Coronary artery (tissue), 2 donors: ENCODE measurements around the gene MAGEF1.
A peak's percentile ranks its signal among the peaks of the same experiment; 100 is the strongest.

Experiments used
- DNase-seq: peaks from one replicate; pipeline ENCODE4 v3.0.0-alpha.2; 2017; ENCODE audit warnings: low spot score
- H3K27ac ChIP-seq, 2 donors: fragments of 200-600 bp; sonication (generic); one replicate each; pipeline ENCODE4 v1.5.1; 2016 to 2019
- H3K4me3 ChIP-seq: fragments of 200-600 bp; sonication (generic); 2 replicates; pipeline ENCODE4 v1.5.1; 2016; ENCODE audit warnings: mild to moderate bottlenecking, moderate library complexity
- TF ChIP-seq, protein P1 (sequence below): fragments of 200-600 bp; sonication (generic); IDR thresholded peaks from one replicate; pipeline ENCODE4 v1.5.1; 2019; ENCODE audit warnings: antibody characterized with exemption

The MAGEF1 gene

DNA sequence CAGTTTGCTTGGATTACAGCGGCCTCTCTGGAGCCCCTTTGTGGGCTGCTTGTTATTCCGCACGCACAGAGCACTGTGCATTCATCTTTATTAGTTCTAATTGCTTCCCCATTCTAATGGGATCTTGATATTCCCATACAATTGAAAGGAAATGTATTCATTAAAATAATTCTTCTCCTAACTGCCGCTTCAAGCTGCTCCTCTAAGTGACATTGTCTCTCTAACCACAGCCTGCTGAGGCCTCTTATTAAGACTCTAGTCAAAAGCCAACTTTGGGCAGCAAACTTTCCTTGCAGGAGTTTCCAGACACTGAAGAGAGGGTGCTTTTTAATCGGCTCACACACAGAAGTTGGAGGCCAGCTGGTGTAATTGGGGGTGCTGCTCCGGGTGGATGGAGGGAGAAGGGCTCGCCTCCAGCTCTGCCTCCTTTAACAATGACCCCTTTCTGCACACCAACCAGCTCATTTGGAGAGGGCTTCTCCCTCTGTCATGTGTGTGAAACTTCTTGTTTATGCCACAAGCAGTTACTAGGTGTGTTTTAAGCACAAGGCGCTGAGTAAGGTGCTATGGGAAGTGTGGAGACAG, 5.6 kb upstream of the MAGEF1 start:
- Histone ChIP-seq H3K4me3 (no peak overlapping the region), H3K27ac (peak overlapping the region in 1 of 2 donors; percentile 82)
- DNase-seq: no peak
- TF ChIP-seq, protein P1, sequence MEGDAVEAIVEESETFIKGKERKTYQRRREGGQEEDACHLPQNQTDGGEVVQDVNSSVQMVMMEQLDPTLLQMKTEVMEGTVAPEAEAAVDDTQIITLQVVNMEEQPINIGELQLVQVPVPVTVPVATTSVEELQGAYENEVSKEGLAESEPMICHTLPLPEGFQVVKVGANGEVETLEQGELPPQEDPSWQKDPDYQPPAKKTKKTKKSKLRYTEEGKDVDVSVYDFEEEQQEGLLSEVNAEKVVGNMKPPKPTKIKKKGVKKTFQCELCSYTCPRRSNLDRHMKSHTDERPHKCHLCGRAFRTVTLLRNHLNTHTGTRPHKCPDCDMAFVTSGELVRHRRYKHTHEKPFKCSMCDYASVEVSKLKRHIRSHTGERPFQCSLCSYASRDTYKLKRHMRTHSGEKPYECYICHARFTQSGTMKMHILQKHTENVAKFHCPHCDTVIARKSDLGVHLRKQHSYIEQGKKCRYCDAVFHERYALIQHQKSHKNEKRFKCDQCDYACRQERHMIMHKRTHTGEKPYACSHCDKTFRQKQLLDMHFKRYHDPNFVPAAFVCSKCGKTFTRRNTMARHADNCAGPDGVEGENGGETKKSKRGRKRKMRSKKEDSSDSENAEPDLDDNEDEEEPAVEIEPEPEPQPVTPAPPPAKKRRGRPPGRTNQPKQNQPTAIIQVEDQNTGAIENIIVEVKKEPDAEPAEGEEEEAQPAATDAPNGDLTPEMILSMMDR: no peak

DNA sequence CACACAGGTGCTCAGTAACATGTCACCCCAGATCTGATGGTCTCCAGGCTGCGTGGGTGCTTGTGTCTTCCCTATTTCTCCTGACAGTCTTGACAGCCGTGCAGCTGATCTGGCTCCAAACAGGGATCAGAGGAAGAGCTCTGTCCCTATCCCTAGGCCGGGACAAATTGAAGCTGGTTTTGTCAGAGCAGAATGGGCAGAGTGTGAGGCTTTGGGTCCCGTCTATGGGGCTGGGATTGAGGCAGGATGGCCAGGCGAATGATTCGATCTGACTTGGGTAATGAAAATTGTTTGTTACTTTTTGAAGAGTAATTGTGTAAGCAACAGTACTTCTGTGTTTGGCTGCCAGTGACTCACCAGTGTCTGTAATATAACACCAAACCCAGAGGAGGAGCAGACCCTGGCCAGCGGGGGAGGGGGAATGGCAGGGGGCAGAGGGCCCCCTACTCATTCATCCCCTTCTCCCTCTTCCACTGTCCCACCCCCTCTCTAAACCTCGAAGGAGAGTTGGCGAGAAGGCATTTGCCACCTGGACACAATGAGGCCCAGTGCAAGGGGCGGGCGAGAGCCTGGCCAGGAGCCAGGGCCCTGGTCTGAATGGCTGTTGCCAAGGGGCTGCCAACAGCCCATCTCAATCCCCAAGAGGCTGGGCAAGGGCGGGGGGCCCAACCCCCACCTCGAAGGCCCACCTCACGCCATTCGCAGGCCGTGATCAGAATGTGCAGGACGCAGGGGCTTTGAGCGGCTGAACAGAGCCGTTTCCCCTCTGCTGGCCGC, 4.9 kb upstream of the MAGEF1 start:
- peak overlapping the region; percentile 13 for H3K4me3 ChIP-seq
- peak overlapping the region in 1 of 2 donors; percentile 82 for H3K27ac ChIP-seq
- TF ChIP-seq, protein P1: no peak
- no peak for DNase-seq

DNA sequence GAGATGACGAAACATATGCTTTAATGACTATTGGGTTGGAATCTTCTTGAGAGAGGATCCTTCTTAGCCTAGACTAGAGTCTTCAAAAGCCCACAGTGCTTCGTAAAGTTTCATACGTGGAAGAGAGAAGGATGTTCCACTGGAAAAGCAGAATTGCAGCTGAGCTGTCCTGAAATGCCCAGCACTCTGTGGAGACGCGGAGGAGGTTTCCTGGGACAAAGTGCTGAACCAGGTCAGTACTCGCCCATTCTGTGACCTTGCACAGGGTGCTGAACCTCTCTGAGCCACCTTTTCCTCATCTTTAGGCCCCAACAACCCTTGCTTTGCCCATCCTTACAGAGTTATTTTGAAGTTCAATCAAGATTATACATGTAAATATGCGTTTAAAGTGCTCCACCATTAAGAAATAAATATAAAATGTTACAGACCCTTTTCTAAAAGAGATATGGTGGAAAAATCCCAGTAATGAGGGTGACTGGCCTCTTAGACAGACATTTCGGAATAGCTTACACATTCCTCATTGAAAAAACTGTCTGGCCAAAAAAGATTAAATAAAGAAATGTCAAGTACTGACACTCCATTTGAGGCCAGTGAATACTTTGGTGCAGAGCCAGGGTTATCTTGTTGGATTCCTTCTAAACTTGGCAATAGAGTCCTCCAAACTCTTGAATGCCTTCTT, 4.2 kb upstream of the MAGEF1 start:
- DNase-seq: no peak
- TF ChIP-seq, protein P1: no peak
- H3K4me3 ChIP-seq: peak overlapping the region; percentile 13
- H3K27ac ChIP-seq: peak overlapping the region in 1 of 2 donors; percentile 82

DNA sequence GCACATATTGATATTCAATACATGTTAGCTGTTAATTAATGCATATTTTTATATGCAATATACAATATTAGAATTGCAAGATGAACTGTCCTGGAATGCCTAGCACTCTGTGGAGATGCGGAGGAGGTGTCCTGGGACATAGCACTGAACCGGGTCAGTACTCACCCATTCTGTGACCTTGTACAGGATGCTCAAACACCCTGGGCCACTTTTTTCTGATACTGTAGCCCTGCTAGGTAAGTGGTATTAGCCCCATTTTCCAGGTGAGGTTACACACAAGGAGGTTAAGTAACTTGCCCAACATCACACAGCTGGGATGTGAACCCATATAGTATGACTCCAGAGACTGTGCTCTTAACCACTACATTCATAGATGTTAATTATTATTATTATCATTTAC, 1.7 kb upstream of the MAGEF1 start:
- Histone ChIP-seq H3K27ac (no peak overlapping the region), H3K4me3 (no peak overlapping the region)

DNA sequence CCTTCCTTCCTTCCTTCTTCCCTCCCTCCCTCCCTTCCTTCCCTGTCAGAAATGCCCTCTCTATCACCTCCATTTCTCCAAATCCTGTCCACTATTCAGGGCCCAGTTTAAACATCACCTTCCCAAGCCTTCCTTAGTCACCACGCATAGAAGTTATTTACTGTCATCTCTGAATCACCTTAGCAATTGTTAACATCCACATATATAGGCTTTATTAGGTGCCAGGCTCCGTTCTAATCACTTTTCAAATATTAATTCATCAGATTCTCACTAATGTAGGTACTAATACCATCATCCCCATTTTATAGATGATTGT, 1.1 kb upstream of the MAGEF1 start:
- DNase-seq: no peak
- TF ChIP-seq, protein P1: no peak
- H3K27ac ChIP-seq: no peak overlapping the region
- no peak overlapping the region for H3K4me3 ChIP-seq

More for the DNA sequence above, 1.7 kb upstream of the MAGEF1 start:
- TF ChIP-seq, protein P1: no peak
- no peak for DNase-seq

DNA sequence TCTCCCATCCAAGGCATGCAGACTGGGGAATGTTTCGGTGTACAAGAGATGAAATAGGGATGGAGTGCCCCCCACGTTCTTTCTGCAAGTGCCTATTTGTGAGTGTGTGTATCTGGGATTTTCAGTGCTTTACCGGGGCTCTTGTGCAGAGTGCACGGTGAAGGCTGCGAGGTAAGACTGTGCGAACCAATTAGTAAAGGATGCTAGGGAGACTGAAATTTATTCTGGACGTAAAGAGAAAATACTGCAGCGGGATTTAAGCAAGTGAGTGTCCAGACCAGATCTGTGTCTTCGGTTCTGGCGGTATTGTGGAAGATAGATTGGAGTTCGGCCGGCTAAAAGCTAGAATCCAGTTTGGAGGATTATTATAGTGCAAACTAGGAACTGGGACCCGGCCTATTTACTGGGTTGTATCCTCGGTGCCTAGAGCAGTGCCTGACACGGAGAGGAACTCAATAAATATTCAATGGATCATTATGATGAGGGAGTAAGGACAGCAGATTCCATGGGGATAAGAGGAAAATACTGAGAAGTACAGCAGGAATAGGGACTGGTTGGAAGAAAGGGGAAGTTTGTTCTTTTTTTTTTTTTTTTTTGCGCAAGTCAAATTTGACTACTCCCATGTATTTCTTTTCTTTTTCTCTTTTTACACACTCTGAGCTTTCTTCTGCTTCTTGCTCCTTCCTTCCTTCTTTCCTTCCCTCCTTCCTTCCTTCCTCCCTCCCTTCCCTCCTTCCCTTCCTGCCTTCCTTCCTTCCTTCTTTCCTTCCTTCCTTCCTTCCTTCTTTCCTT, 580 bp upstream of the MAGEF1 start:
- H3K4me3 ChIP-seq: peak overlapping the region; percentile 84
- TF ChIP-seq, protein P1: no peak
- peak overlapping the region; percentile 90 to 92 for H3K27ac ChIP-seq
- no peak for DNase-seq
